ENCODE measurements around the gene DLST.
"Not testable (repeated sequence)": the region's sequence is repeated elsewhere in the genome, so short reads cannot be mapped to it uniquely, and the experiment has no call there.

Gene DLST

GRCh38 chr14:74917646-74918081 lies 35.9 kb downstream of the DLST start:
- DNase-seq (ENCODE audit: low read depth in 3 of 3): no peak

GRCh38 chr14:74918380-74918779 lies 36.7 kb downstream of the DLST start:
- no peak for DNase-seq (ENCODE audit: low read depth in 3 of 3)

- DNase-seq (ENCODE audit: low read depth in 3 of 3): no peak
Measured at GRCh38 chr14:74919421-74920165, 37.9 kb downstream of the DLST start.

GRCh38 chr14:74920281-74920680 lies 38.6 kb downstream of the DLST start:
- no peak for DNase-seq (ENCODE audit: low read depth in 3 of 3)

GRCh38 chr14:74921053-74921620 lies 39.4 kb downstream of the DLST start:
- DNase-seq (ENCODE audit: low read depth in 3 of 3): no peak

- DNase-seq (ENCODE audit: low read depth in 3 of 3): no peak
Measured at GRCh38 chr14:74921987-74922751, 40.5 kb downstream of the DLST start.

GRCh38 chr14:74922752-74923401 lies 41.2 kb downstream of the DLST start, which contains the start of gene RPS6KL1:
Gene RPS6KL1 (minus strand): TSS chr14:74923260. CDS start chr14:74921541, 1,719 bp downstream.
- peak; percentile 43 to 60 (median 52) for DNase-seq (ENCODE audit: low read depth in 3 of 3)

GRCh38 chr14:74924061-74924460 lies 42.3 kb downstream of the DLST start:
- no peak for DNase-seq (ENCODE audit: low read depth in 3 of 3)

GRCh38 chr14:74927225-74927624 lies 45.5 kb downstream of the DLST start:
- DNase-seq (ENCODE audit: low read depth in 3 of 3): no peak

GRCh38 chr14:74929242-74929641 lies 47.5 kb downstream of the DLST start:
- DNase-seq (ENCODE audit: low read depth in 3 of 3): no peak

GRCh38 chr14:74931744-74932143 lies 50.0 kb downstream of the DLST start:
- DNase-seq (ENCODE audit: low read depth in 3 of 3): not testable (repeated sequence)

- DNase-seq (ENCODE audit: low read depth in 3 of 3): no peak
Measured at GRCh38 chr14:74932401-74932901, 50.7 kb downstream of the DLST start.

GRCh38 chr14:74932936-74933335 lies 51.2 kb downstream of the DLST start:
- not testable (repeated sequence) for DNase-seq (ENCODE audit: low read depth in 3 of 3)

GRCh38 chr14:74934041-74934440 lies 52.3 kb downstream of the DLST start:
- no peak for DNase-seq (ENCODE audit: low read depth in 3 of 3)

GRCh38 chr14:74934476-74935359 lies 53.0 kb downstream of the DLST start:
- no peak for DNase-seq (ENCODE audit: low read depth in 3 of 3)

- DNase-seq (ENCODE audit: low read depth in 3 of 3): no peak
Measured at GRCh38 chr14:74935360-74935680, 53.6 kb downstream of the DLST start.

- DNase-seq (ENCODE audit: low read depth in 3 of 3): no peak
Measured at GRCh38 chr14:74936151-74936550, 54.4 kb downstream of the DLST start.

- DNase-seq (ENCODE audit: low read depth in 3 of 3): no peak
Measured at GRCh38 chr14:74936731-74937130, 55.0 kb downstream of the DLST start.

GRCh38 chr14:74937171-74937570 lies 55.5 kb downstream of the DLST start:
- no peak for DNase-seq (ENCODE audit: low read depth in 3 of 3)

- no peak for DNase-seq (ENCODE audit: low read depth in 3 of 3)
Measured at GRCh38 chr14:74938531-74939495, 57.1 kb downstream of the DLST start.

Data from stimulated activated CD4-positive, alpha-beta T cell treated with anti-CD3 and anti-CD28 coated beads, TNF-alpha, amount 100 ng/mL, for 48 hours (primary cell).